Activated CD8-positive, alpha-beta memory T cell treated with anti-CD3 and anti-CD28 coated beads for 36 hours (primary cell): ENCODE measurements around the gene DSCAM. TPM values are rescaled to one million over a fixed set of nuclear protein-coding genes. Genes with fewer than 3 reads are reported as not detected.

Experiments
- CTCF ChIA-PET: fragments of 350-600 bp; sonication (Branson Sonifier 250); formaldehyde crosslinking; loops from one replicate; lab custom pipeline; 2021; ENCODE audit warnings: antibody characterized with exemption; lab: Charles Lee
- POLR2A ChIA-PET: fragments of 350-600 bp; sonication (Branson Sonifier 250); formaldehyde crosslinking; loops from one replicate; lab custom pipeline; 2021; ENCODE audit warnings: antibody characterized with exemption; lab: Charles Lee
- total RNA-seq, 2 experiments: library from RNA; stranded (reverse); gene quantifications; one replicate each; pipeline ENCODE4 v1.2.3, GENCODE V29; 2021

Gene DSCAM
- total RNA-seq, 2 experiments from 2014 or later = not detected

- POLR2A ChIA-PET = no interaction called here
- CTCF ChIA-PET = no interaction called here
Measured at GRCh38 chr21:40840401-40841125, 6.4 kb downstream of the DSCAM start.

- POLR2A ChIA-PET = no interaction called here
- CTCF ChIA-PET = no interaction called here
Measured at GRCh38 chr21:40839521-40839920, 7.4 kb downstream of the DSCAM start.

- CTCF ChIA-PET = no interaction called here
- POLR2A ChIA-PET = no interaction called here
Measured at GRCh38 chr21:40837456-40837855, 9.5 kb downstream of the DSCAM start.

GRCh38 chr21:40835184-40835694 lies 11.7 kb downstream of the DSCAM start:
- POLR2A ChIA-PET = no interaction called here
- CTCF ChIA-PET = interaction anchor here (0.6 kb wide), 1 partner anchor 13 kb away, joined by 4 read pairs; no protein-coding TSS in a partner anchor

- ChIA-PET POLR2A (no interaction called here), CTCF (no interaction called here)
Measured at GRCh38 chr21:40833184-40833583, 13.8 kb downstream of the DSCAM start.

- POLR2A ChIA-PET = no interaction called here
- CTCF ChIA-PET = no interaction called here
Measured at GRCh38 chr21:40832316-40832715, 14.6 kb downstream of the DSCAM start.

GRCh38 chr21:40830836-40831235 lies 16.1 kb downstream of the DSCAM start:
- ChIA-PET POLR2A (no interaction called here), CTCF (no interaction called here)

- POLR2A ChIA-PET = no interaction called here
- CTCF ChIA-PET = no interaction called here
Measured at GRCh38 chr21:40829791-40830190, 17.2 kb downstream of the DSCAM start.

- POLR2A ChIA-PET = no interaction called here
- CTCF ChIA-PET = no interaction called here
Measured at GRCh38 chr21:40829308-40829707, 17.6 kb downstream of the DSCAM start.

GRCh38 chr21:40827509-40827908 lies 19.4 kb downstream of the DSCAM start:
- CTCF ChIA-PET = no interaction called here
- POLR2A ChIA-PET = no interaction called here

GRCh38 chr21:40819071-40819900 lies 27.7 kb downstream of the DSCAM start:
- POLR2A ChIA-PET = no interaction called here
- CTCF ChIA-PET = no interaction called here

- ChIA-PET CTCF (no interaction called here), POLR2A (no interaction called here)
Measured at GRCh38 chr21:40813918-40814317, 33.0 kb downstream of the DSCAM start.

- ChIA-PET POLR2A (no interaction called here), CTCF (no interaction called here)
Measured at GRCh38 chr21:40809673-40810197, 37.2 kb downstream of the DSCAM start.

- ChIA-PET CTCF (no interaction called here), POLR2A (no interaction called here)
Measured at GRCh38 chr21:40803101-40803500, 43.9 kb downstream of the DSCAM start.

GRCh38 chr21:40800126-40800525 lies 46.8 kb downstream of the DSCAM start:
- CTCF ChIA-PET = no interaction called here
- POLR2A ChIA-PET = no interaction called here

GRCh38 chr21:40797891-40798290 lies 49.1 kb downstream of the DSCAM start:
- ChIA-PET POLR2A (no interaction called here), CTCF (no interaction called here)

- CTCF ChIA-PET = no interaction called here
- POLR2A ChIA-PET = no interaction called here
Measured at GRCh38 chr21:40797410-40797809, 49.5 kb downstream of the DSCAM start.

GRCh38 chr21:40796464-40796863 lies 50.5 kb downstream of the DSCAM start:
- ChIA-PET POLR2A (no interaction called here), CTCF (no interaction called here)

GRCh38 chr21:40795313-40795712 lies 51.6 kb downstream of the DSCAM start:
- POLR2A ChIA-PET = no interaction called here
- CTCF ChIA-PET = no interaction called here

GRCh38 chr21:40792691-40793456 lies 54.1 kb downstream of the DSCAM start:
- CTCF ChIA-PET = no interaction called here
- POLR2A ChIA-PET = no interaction called here
